Keratinocyte (primary cell): ENCODE results near the gene PTDSS2.

Experiments
- EZH2 ChIP-seq: IDR thresholded peaks from one replicate; pipeline ENCODE4 v1.6.1; 2012; ENCODE audit warnings: inconsistent platforms, mild to moderate bottlenecking, low read length, moderate library complexity
- TF ChIP-seq, protein P1 (sequence below), 3 experiments: IDR thresholded peaks in 1 of 3; conservative IDR thresholded peaks in 1 of 3; optimal IDR thresholded peaks in 1 of 3; 2 replicates in 2 of 3; 3 replicates in 1 of 3; pipeline versions ENCODE3 to v1.5.1; 2011; ENCODE audit warnings: low read length in 3 of 3, mild to moderate bottlenecking in 3 of 3, moderate library complexity in 2 of 3, control low read depth in 1 of 3, inconsistent platforms in 1 of 3; ENCODE audit not compliant: insufficient read depth in 2 of 3; ENCODE audit errors: extremely low read depth in 1 of 3

DNA sequence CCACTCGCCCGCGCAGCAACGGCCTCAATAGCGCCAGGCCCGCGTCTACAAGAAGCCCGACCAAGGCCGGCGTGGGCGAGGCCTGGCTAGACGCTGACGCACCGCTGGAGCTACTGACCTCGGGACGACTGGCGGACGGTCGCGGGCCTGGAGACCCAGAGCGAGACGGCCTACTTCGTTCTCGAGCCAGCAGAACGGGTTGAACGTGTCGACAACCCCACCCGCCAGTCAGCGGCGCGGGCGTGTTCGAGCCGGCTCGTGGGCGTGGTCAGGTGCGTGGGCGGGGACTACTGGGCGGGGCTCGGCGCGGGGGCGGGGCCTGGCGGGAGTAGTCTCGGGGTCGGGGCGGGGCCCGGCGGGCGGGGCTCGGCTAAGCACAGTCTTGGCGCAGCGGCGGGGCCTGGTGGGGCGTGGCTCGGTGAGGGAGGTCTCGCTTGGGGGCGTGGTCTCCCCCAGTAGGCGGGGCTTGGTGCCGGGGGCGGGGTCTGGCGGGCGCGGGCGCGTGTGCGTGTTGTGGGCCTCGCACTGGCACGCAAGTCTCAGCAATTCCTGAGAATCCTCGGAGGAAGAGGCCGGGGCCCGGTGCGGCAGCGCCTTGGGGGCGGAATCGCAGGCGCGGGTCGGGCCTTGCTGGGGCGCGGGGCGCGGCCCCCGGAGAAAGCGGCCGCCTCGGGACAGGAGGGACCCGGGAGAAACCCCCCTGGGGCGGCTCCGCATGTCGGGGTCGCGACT lies 57.1 kb downstream of the PTDSS2 start, which contains the start of gene RNH1:
- TF ChIP-seq EZH2 = no peak
- TF ChIP-seq, protein P1, sequence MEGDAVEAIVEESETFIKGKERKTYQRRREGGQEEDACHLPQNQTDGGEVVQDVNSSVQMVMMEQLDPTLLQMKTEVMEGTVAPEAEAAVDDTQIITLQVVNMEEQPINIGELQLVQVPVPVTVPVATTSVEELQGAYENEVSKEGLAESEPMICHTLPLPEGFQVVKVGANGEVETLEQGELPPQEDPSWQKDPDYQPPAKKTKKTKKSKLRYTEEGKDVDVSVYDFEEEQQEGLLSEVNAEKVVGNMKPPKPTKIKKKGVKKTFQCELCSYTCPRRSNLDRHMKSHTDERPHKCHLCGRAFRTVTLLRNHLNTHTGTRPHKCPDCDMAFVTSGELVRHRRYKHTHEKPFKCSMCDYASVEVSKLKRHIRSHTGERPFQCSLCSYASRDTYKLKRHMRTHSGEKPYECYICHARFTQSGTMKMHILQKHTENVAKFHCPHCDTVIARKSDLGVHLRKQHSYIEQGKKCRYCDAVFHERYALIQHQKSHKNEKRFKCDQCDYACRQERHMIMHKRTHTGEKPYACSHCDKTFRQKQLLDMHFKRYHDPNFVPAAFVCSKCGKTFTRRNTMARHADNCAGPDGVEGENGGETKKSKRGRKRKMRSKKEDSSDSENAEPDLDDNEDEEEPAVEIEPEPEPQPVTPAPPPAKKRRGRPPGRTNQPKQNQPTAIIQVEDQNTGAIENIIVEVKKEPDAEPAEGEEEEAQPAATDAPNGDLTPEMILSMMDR (optimal IDR thresholded peaks at IDR 0.05 in 1 of 3, IDR thresholded peaks at IDR 0.05 in 1 of 3, conservative IDR thresholded peaks at IDR 0.05 in 1 of 3; ENCODE audit: extremely low read depth in 1 of 3, insufficient read depth in 2 of 3, low read length in 3 of 3) = no peak
